Skeletal muscle tissue (tissue), 4 donors: ENCODE data around the gene CCNJL. TPM values are rescaled to one million over a fixed set of nuclear protein-coding genes. Genes with fewer than 3 reads are reported as not detected.

Source experiments
- H3K27ac ChIP-seq: one replicate; pipeline ENCODE4 v1.7.0; 2013; ENCODE audit warnings: mild to moderate bottlenecking, low read depth, low read length, inconsistent platforms
- H3K27me3 ChIP-seq, 3 donors: one replicate each; pipeline ENCODE4 v1.7.0; 2013; ENCODE audit warnings: low read length in 3 of 3; ENCODE audit not compliant: control insufficient read depth in 3 of 3, insufficient read depth in 3 of 3
- H3K36me3 ChIP-seq, 3 donors: one replicate each; pipeline ENCODE4 v1.7.0; 2013; ENCODE audit warnings: low read length in 3 of 3; ENCODE audit not compliant: control insufficient read depth in 3 of 3, insufficient read depth in 3 of 3
- H3K4me1 ChIP-seq, 3 donors: one replicate each; pipeline ENCODE4 v1.7.0; 2013; ENCODE audit warnings: low read length in 3 of 3, mild to moderate bottlenecking in 3 of 3; ENCODE audit not compliant: control insufficient read depth in 3 of 3, insufficient read depth in 3 of 3
- H3K4me3 ChIP-seq, 3 donors: one replicate each; pipeline ENCODE4 v1.7.0; 2013; ENCODE audit warnings: low read length in 3 of 3
- H3K9ac ChIP-seq, 3 donors: one replicate each; pipeline ENCODE4 v1.7.0; 2013; ENCODE audit warnings: low read length in 3 of 3, mild to moderate bottlenecking in 3 of 3, moderate library complexity in 2 of 3, low read depth in 1 of 3
- H3K9me3 ChIP-seq, 3 donors: one replicate each; pipeline ENCODE4 v1.7.0; 2013; ENCODE audit warnings: low read length in 3 of 3; ENCODE audit not compliant: control insufficient read depth in 3 of 3
- total RNA-seq: library from RNA; depleted of rRNA; stranded (reverse); fragments of >200 nt; gene quantifications from one replicate; pipeline ENCODE4 v1.2.3, GENCODE V29; 2014
- donor health status: Osteomylitis.

Gene CCNJL, protein sequence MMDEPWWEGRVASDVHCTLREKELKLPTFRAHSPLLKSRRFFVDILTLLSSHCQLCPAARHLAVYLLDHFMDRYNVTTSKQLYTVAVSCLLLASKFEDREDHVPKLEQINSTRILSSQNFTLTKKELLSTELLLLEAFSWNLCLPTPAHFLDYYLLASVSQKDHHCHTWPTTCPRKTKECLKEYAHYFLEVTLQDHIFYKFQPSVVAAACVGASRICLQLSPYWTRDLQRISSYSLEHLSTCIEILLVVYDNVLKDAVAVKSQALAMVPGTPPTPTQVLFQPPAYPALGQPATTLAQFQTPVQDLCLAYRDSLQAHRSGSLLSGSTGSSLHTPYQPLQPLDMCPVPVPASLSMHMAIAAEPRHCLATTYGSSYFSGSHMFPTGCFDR
- total RNA-seq = 3.1 TPM

DNA sequence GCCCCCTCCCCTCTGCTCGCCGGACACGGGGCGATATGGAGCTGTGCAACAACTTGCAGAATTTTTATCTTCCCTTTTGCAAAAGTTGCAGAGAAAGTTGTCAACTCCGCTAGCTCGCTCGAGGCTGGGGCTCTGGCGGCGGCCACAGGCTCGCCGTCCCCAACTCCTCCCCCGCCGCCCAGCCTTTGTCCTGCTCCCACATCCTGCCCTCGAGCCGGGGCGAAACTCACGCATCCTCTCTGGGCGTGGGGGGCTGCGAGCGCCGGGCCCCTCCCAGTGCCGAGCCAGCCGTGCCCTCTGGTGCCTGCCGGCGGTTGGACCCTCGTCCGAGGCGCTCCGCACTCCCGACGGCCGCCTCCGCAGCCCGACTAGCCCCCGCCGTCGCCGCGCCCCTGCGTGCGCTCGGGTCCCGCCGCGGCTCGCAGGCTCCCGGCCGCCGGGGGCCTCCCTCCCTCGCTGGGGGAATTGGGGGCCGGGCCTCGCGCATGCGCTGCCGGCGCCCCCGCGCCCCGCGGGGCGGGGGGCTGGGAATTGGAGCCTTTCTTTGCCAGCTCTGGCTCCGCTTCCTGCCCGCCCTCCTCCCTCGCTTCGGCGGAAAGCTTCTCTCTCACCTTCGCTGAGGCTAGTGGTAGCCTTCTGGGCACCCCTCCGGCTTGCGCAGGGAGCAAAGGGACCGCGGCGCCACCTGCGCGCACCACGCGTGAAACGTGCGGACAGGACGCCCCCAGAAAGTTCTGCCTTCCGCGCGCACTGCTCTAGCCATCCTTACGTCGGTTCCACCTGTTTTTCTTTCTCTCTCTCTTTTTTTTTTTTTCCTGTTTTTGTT is at the start of gene CCNJL:
TSS of gene CCNJL (minus strand) at position 431 of the 826 bp plus-strand sequence. CDS start 641 bp downstream, outside the sequence.
- peak within 1 kb of the TSS in 2 of 3 donors; percentile 33 to 36 for H3K9ac ChIP-seq
- H3K36me3 ChIP-seq = no peaks in the 10 kb centered on the region
- no peak within 1 kb of the TSS for H3K27ac ChIP-seq
- peaks cover 3 to 10% (median 5%) of the 10 kb centered on the region in 3 donors for H3K4me1 ChIP-seq
- H3K27me3 ChIP-seq = peaks cover 5 to 40% (median 22%) of the 10 kb centered on the region in 3 donors
- peak within 1 kb of the TSS; percentile 62 to 65 (median 65) for H3K4me3 ChIP-seq
- H3K9me3 ChIP-seq = no peaks in the 10 kb centered on the region

- Histone ChIP-seq H3K9ac (no peak overlapping the region), H3K4me3 (no peak overlapping the region), H3K9me3 (no peaks in the 10 kb centered on the region), H3K27ac (no peak overlapping the region), H3K36me3 (no peaks in the 10 kb centered on the region), H3K4me1 (peaks cover 24 to 30% (median 29%) of the 10 kb centered on the region in 3 donors), H3K27me3 (no peaks in the 10 kb centered on the region)
Measured at GRCh38 chr5:160361624-160362228, 49.4 kb upstream of the CCNJL start.

DNA sequence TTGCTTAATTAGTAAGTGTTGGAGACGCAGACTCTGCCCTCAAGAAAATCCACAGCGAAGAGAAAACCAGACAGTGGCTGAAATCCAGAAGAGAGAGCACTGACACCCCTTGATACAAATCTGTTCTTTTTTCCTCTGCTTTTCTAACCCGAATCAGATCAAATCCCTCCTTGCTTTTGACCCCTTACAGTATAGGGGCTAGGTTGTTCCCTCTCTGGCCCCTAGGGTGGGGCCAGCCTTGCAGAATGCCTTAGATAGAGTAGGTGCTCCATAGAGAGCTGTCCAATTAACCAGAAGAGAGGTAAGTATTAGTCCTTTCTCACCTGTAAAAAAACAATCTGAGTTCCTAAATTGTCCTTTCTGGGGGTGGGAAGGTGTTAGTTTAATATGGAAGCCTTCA is 47.9 kb upstream of the CCNJL start:
- Histone ChIP-seq H3K27ac (no peak overlapping the region), H3K9me3 (no peaks in the 10 kb centered on the region), H3K36me3 (no peaks in the 10 kb centered on the region), H3K4me1 (peaks cover 27 to 36% (median 35%) of the 10 kb centered on the region in 3 donors), H3K9ac (no peak overlapping the region), H3K4me3 (no peak overlapping the region), H3K27me3 (no peaks in the 10 kb centered on the region)

GRCh38 chr5:160359816-160360215 is 47.5 kb upstream of the CCNJL start:
- Histone ChIP-seq H3K4me1 (peaks cover 27 to 36% (median 35%) of the 10 kb centered on the region in 3 donors), H3K9ac (no peak overlapping the region), H3K27ac (no peak overlapping the region)

DNA sequence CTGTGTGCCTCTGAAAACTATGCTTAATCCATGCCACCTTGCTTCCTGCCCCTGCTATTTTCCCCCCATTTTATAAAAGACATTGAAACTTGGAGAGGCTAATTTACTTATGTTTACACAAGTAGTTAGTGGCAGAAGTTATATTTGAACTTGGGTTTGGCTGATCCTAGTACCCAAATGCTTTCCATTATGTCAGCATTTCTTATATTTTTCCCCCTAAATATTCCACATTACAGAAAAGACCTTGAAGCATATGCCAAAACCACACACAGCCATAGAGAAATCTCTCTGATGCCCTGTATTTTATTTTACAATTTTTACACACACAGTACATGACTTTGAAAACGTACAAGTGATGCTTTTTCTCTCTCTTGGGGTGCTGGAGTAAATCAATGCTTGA is 46.9 kb upstream of the CCNJL start:
- Histone ChIP-seq H3K27ac (no peak overlapping the region), H3K4me1 (peaks cover 27 to 36% (median 35%) of the 10 kb centered on the region in 3 donors), H3K4me3 (no peak overlapping the region), H3K36me3 (no peaks in the 10 kb centered on the region), H3K27me3 (no peaks in the 10 kb centered on the region), H3K9me3 (no peaks in the 10 kb centered on the region), H3K9ac (no peak overlapping the region)

More at GRCh38 chr5:160359816-160360215, 47.5 kb upstream of the CCNJL start:
- Histone ChIP-seq H3K4me3 (no peak overlapping the region), H3K36me3 (no peaks in the 10 kb centered on the region), H3K9me3 (no peaks in the 10 kb centered on the region), H3K27me3 (no peaks in the 10 kb centered on the region)

DNA sequence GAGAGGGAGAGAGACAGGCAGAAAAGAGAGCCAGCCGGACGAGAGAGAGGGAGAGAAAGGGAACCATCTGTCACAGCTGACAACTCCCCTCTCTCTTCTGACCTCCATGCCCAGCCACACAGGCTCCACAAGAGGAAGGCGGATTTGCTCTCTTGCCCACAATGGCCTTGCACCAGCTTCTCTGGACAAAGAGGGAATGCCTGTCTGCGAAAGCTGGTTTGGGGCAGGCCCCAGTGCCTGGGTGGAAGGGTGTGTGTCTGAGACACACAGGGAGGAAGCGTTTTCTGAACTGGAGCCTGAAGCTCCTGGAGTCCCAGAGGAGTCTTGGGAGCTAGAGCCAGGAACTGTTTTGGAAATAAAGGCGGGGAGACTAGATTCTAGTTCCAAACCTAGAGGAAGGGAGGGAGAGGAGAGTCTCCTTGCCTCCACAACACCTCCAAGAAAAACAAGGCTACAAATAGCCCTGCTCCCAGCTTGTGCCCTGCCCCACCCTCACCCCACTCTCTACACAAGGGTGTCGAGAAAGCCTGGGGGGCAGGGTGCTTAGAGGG is 45.6 kb upstream of the CCNJL start:
- Histone ChIP-seq H3K4me3 (peak overlapping the region; percentile 54 to 62 (median 56)), H3K4me1 (peaks cover 25 to 31% (median 26%) of the 10 kb centered on the region in 3 donors), H3K36me3 (no peaks in the 10 kb centered on the region), H3K9ac (peak overlapping the region; percentile 47 to 69 (median 61)), H3K27me3 (no peaks in the 10 kb centered on the region), H3K9me3 (no peaks in the 10 kb centered on the region), H3K27ac (peak overlapping the region; percentile 68)

GRCh38 chr5:160357394-160357793 is 45.0 kb upstream of the CCNJL start:
- Histone ChIP-seq H3K9me3 (no peaks in the 10 kb centered on the region), H3K9ac (peak overlapping the region; percentile 47 to 69 (median 61)), H3K4me1 (peaks cover 22 to 36% (median 25%) of the 10 kb centered on the region in 3 donors), H3K27ac (peak overlapping the region; percentile 68), H3K27me3 (no peaks in the 10 kb centered on the region), H3K4me3 (peak overlapping the region in 1 of 3 donors; percentile 62), H3K36me3 (no peaks in the 10 kb centered on the region)

DNA sequence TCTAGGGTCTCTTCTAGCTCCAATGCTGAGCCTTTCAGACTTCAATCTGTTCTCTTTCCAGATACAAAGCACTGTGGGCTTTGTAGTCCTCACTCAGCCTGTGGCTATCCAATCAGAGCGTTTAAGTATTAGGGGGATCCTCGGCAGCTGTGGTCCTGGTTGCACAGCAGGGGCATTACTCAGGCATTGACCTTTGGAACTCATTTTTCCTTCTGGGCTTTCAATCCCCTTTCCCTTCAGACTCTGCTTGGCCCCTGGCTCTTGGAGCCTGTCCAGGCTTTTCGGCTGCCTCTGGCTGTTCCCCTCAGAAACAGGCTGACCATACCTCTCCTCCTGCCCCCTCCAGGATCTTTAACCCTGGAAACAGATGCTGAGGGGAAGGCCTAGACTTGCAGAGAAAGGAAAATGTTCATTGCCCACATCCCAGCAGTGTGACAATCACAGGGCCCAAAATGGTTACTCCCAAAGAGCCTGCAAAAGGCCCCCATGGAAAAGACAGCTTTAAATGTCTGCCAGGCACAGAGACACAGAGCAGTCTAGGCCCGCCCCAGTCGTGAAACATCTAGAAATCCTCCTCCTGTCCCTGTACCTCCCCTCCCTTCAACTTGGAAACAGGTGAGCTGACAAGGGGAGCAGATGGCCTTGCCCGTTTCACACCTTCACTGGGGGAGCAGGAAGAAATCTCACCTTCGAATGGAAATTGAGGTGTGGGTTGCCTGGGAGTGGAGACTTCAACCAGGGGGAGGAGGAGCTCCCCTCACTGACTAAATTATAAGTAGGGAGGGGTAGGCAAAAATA is 44.4 kb upstream of the CCNJL start:
- no peak overlapping the region for H3K4me3 ChIP-seq
- no peaks in the 10 kb centered on the region for H3K9me3 ChIP-seq
- H3K36me3 ChIP-seq = no peaks in the 10 kb centered on the region
- H3K27ac ChIP-seq = peak overlapping the region; percentile 68
- H3K9ac ChIP-seq = peak overlapping the region; percentile 3 to 61 (median 50)
- peaks cover 22 to 35% (median 25%) of the 10 kb centered on the region in 3 donors for H3K4me1 ChIP-seq
- no peaks in the 10 kb centered on the region for H3K27me3 ChIP-seq

DNA sequence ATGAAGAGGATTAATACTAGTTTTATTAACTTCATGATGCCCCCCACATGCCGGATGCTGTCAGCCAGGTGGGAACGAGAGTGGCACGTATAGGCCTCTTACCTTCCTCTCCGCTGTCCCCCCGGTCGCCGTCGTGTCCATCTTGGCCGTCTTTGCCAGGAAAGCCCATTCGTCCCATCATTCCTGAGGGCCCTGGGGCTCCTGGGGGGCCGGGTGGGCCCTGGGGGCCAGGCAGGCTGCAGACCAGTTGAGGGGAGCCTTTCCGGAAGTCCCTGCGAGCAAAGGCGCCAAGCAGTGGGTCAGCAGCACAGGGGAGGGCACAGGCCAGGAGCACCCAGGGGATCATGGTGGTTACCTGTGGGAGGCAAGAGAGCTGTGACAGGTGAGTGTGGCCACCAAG is 42.3 kb upstream of the CCNJL start:
- Histone ChIP-seq H3K9ac (no peak overlapping the region), H3K4me3 (no peak overlapping the region), H3K36me3 (peaks cover 0 to 1% (median 0%) of the 10 kb centered on the region in 3 donors), H3K27ac (no peak overlapping the region), H3K27me3 (no peaks in the 10 kb centered on the region), H3K9me3 (no peaks in the 10 kb centered on the region), H3K4me1 (peaks cover 22 to 34% (median 23%) of the 10 kb centered on the region in 3 donors)
